GM20000 (cell line): ENCODE data around the gene TNFRSF18.

Source experiments
- DNase-seq: peaks from one replicate; pipeline ENCODE4 v3.0.0; 2012; ENCODE audit warnings: low spot score
- TF ChIP-seq, protein P1 (sequence below): IDR thresholded peaks from 2 replicates; pipeline ENCODE4 v1.5.1; 2012; ENCODE audit warnings: mild to moderate bottlenecking, control low read depth; ENCODE audit errors: extremely low read depth, missing control alignments

The TNFRSF18 gene

DNA sequence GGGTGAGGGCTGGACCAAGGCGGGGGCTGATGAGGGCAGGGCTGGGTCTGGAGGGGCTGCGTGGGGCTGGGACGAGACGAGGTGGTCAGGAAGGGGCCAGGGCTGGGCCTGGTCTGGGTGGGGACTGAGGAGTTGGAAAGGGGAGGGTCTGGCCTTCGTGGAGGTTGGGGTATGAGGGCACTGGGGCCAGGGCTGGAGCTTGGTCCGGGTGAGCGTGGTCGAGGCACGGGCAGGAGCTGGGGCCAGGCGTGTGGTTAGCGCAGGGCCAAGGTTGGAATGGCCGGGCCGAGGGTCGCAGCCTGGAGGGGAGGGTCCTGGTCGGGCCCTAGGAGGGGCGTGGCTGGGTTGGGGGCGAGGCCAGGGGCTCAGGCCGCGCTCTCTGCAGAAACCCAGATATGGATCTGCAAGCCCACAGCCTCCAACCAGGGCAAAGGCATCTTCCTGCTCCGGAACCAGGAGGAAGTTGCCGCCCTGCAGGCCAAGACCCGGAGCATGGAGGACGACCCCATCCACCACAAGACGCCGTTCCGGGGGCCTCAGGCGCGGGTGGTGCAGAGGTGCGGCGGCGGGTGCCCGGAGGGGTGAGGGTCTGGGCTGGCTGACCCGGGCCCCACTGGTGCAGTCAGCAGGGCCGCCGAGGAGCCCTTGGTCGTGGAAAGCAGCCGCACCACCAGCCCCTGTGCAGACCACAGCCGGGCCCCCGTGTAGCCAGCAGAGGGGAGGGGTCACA lies 23.7 kb downstream of the TNFRSF18 start:
- TF ChIP-seq, protein P1, sequence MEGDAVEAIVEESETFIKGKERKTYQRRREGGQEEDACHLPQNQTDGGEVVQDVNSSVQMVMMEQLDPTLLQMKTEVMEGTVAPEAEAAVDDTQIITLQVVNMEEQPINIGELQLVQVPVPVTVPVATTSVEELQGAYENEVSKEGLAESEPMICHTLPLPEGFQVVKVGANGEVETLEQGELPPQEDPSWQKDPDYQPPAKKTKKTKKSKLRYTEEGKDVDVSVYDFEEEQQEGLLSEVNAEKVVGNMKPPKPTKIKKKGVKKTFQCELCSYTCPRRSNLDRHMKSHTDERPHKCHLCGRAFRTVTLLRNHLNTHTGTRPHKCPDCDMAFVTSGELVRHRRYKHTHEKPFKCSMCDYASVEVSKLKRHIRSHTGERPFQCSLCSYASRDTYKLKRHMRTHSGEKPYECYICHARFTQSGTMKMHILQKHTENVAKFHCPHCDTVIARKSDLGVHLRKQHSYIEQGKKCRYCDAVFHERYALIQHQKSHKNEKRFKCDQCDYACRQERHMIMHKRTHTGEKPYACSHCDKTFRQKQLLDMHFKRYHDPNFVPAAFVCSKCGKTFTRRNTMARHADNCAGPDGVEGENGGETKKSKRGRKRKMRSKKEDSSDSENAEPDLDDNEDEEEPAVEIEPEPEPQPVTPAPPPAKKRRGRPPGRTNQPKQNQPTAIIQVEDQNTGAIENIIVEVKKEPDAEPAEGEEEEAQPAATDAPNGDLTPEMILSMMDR = no peak
- no peak for DNase-seq

- TF ChIP-seq, protein P1 = no peak
- no peak for DNase-seq
These were observed 24.4 kb downstream of the TNFRSF18 start for GRCh38 chr1:1181938-1182410.

DNA sequence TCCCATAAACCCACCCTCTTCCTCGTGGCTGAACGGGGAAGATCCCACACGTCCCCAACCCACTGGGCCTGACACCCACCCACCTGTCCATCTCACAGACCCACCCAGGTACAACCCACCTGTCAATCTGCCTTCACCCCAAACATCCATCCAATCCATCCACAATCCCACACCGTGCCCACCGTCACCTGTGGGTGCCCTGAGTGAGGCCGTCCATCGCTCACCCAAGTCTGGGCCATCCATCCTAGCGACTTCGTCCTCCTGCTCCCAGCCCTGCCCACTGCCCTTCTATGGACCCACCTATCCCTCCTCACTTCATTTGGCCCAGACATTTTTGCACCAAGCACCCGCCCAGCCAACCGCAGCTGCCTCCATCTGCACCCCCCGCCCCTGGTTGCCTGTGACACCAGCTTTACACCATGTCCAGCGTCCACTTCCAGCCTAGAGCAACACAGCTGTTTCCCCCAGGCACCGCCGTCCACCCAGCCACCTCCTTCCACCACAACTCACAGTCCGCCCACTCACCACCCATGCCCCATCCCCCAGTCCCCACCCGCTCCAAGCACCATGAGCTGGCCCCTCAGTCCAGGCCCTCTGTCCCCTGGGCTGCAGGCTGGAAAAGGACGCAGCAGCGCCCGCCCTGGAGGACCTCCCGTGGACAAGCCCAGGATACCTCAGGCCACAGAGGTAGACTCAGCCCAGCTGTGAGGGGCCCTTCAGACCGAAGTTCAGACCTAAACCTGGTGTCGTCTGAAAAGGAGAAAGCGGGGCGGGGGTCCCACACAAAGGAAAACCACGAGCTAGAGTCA lies 25.1 kb downstream of the TNFRSF18 start:
- TF ChIP-seq, protein P1 = no peak

GRCh38 chr1:1179983-1180861 lies 26.2 kb downstream of the TNFRSF18 start:
- TF ChIP-seq, protein P1 = no peak
- DNase-seq = no peak

More for the DNA sequence above, 25.1 kb downstream of the TNFRSF18 start:
- DNase-seq = no peak

- DNase-seq = no peak
- TF ChIP-seq, protein P1 = no peak
These were observed 26.9 kb downstream of the TNFRSF18 start for GRCh38 chr1:1179346-1179982.

DNA sequence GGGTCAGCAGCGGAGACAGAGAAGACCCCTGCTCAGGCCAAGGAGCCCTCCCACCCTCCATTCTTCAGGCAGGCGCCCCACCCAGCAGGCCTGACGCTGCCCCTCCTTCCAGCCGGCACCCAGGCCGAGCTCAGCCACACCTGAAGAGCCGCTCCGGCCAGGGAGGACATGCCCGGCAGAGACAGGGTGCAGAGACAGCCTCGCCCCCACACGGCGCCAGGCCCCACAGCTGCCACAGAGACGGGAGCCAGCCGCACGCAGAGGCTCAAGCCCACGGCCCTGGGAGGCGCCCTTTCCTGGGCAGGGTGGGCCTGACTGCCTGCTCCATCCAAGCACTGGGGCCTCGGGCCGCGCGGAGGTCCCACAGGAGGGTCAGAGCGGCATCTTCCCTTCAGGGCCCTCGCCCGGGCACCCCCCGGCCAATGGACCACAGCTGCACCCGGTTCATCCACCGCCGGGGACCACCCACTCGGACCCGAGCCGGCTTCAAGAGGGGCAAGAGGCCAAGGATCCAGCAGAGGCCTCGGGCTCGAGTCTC lies 27.5 kb downstream of the TNFRSF18 start:
- TF ChIP-seq, protein P1 = no peak
- peak; percentile 35 for DNase-seq
